ENCODE results near the gene KRTAP13-3. TPM values are rescaled to one million over a fixed set of nuclear protein-coding genes. Genes with fewer than 3 reads are reported as not detected.

The KRTAP13-3 gene
- total RNA-seq, 1 experiment from 2014 or later = not detected

- no TSS peak for BruUV-seq (replicated peaks)
- RAD21 ChIA-PET (ENCODE audit: low non-redundant PET in 1 of 2, low total read pairs in 2 of 2, uncharacterized antibody in 2 of 2, unreplicated experiment in 2 of 2) = no interaction called here
- Histone ChIP-seq H3K27ac (ENCODE audit: low read depth, low read length) (no peak overlapping the region), H3K79me2 (ENCODE audit: insufficient read depth, low read length) (no peaks in the 10 kb centered on the region), H3K4me1 (ENCODE audit: control insufficient read depth in 1 of 2, insufficient read depth in 2 of 2, low read length in 2 of 2) (no peaks in the 10 kb centered on the region), H3K36me3 (ENCODE audit: control insufficient read depth in 1 of 2, insufficient read depth in 2 of 2, low read length in 2 of 2) (no peaks in the 10 kb centered on the region), H3K27me3 (ENCODE audit: insufficient read depth, low read length) (no peaks in the 10 kb centered on the region), H3K4me2 (ENCODE audit: low read length) (no peak overlapping the region), H3K9me3 (ENCODE audit: control insufficient read depth in 1 of 2, insufficient read depth in 1 of 2, low read depth in 1 of 2, low read length in 2 of 2) (peaks cover 14 to 21% of the 10 kb centered on the region in 2 experiments; a peak in 3 of 4 replicates), H4K20me1 (ENCODE audit: insufficient read depth) (no peaks in the 10 kb centered on the region), H3K9ac (ENCODE audit: low read length) (no peak overlapping the region), H3K9me2 (ENCODE audit: insufficient read depth) (no peaks in the 10 kb centered on the region), H2AFZ (ENCODE audit: low read depth, low read length, poor library complexity, severe bottlenecking) (no peak overlapping the region), H3K4me3 (replicated peaks in 1 of 2; ENCODE audit: low read depth in 1 of 2, low read length in 2 of 2) (no peak overlapping the region)
- no peak for ATAC-seq
- CTCF ChIA-PET = no interaction called here
- POLR2A ChIA-PET = no interaction called here
- intact Hi-C loops (cut with micrococcal nuclease) = no loop called here
- DNase-seq (ENCODE audit: low read depth, low spot score) = no peak
- TF ChIP-seq RAD21 (IDR thresholded peaks at IDR 0.05; ENCODE audit: low read depth) = no peak
- TF ChIP-seq CEBPB (IDR thresholded peaks at IDR 0.05; ENCODE audit: low read depth) = no peak
- TF ChIP-seq REST (IDR thresholded peaks at IDR 0.05; ENCODE audit: low read depth) = no peak
- TF ChIP-seq EZH2 (IDR thresholded peaks at IDR 0.05) = no peak
- no peak for TF ChIP-seq YY1 (IDR thresholded peaks at IDR 0.05; ENCODE audit: extremely low read depth, insufficient replicate concordance, low read depth, low read length)
- TF ChIP-seq SRF (IDR thresholded peaks at IDR 0.05; ENCODE audit: low read depth) = no peak
- TF ChIP-seq ELF1 (IDR thresholded peaks at IDR 0.05; ENCODE audit: borderline replicate concordance, low read depth) = no peak
- TF ChIP-seq ATF3 (IDR thresholded peaks at IDR 0.05) = no peak
- no peak for TF ChIP-seq POLR2A (IDR thresholded peaks at IDR 0.05; ENCODE audit: borderline replicate concordance, extremely low read depth, insufficient read depth, insufficient read length)
- no peak for TF ChIP-seq JUND (IDR thresholded peaks at IDR 0.05)
- no peak for TF ChIP-seq FOSL1 (IDR thresholded peaks at IDR 0.05; ENCODE audit: low read depth)
- TF ChIP-seq POLR2AphosphoS5 (IDR thresholded peaks at IDR 0.05; ENCODE audit: low read depth, low read length) = no peak
Measured at GRCh38 chr21:30448514-30448913, 22.8 kb upstream of the KRTAP13-3 start.

All from HCT116 (cell line).